ENCODE measurements around the gene CINP.

The CINP gene

DNA sequence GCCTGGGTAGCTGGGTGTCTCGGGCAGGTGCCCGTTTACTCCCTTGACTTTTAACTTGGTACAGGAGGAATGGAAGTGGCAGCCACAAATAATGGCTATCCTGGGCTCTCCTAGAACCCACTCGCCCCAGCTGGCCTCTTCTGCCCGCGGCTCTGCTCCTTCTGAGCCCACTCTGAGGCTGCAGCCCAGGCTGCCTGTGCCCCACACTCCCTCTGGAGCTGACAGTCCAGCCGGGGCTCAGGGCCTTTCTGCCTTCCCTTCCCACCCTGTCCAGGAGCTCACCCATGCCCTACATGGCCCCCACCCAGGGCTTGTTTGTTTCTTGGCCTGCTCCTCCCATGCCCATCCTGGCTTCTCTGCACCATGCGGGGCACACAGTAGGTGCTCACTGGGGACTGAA, 27.5 kb downstream of the CINP start:
- TF ChIP-seq POLR2AphosphoS5 (IDR thresholded peaks at IDR 0.05; ENCODE audit: low read depth, low read length) (no peak), FOXP2 (optimal IDR thresholded peaks at IDR 0.05; ENCODE audit: borderline replicate concordance, extremely low read depth, extremely low read length, insufficient read depth) (no peak), TAF1 (IDR thresholded peaks at IDR 0.05; ENCODE audit: borderline replicate concordance, insufficient read depth, low read length) (no peak), SIN3A (IDR thresholded peaks at IDR 0.05; ENCODE audit: borderline replicate concordance, insufficient read depth, low read length) (no peak)
- TF ChIP-seq, protein P1, sequence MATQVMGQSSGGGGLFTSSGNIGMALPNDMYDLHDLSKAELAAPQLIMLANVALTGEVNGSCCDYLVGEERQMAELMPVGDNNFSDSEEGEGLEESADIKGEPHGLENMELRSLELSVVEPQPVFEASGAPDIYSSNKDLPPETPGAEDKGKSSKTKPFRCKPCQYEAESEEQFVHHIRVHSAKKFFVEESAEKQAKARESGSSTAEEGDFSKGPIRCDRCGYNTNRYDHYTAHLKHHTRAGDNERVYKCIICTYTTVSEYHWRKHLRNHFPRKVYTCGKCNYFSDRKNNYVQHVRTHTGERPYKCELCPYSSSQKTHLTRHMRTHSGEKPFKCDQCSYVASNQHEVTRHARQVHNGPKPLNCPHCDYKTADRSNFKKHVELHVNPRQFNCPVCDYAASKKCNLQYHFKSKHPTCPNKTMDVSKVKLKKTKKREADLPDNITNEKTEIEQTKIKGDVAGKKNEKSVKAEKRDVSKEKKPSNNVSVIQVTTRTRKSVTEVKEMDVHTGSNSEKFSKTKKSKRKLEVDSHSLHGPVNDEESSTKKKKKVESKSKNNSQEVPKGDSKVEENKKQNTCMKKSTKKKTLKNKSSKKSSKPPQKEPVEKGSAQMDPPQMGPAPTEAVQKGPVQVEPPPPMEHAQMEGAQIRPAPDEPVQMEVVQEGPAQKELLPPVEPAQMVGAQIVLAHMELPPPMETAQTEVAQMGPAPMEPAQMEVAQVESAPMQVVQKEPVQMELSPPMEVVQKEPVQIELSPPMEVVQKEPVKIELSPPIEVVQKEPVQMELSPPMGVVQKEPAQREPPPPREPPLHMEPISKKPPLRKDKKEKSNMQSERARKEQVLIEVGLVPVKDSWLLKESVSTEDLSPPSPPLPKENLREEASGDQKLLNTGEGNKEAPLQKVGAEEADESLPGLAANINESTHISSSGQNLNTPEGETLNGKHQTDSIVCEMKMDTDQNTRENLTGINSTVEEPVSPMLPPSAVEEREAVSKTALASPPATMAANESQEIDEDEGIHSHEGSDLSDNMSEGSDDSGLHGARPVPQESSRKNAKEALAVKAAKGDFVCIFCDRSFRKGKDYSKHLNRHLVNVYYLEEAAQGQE (IDR thresholded peaks at IDR 0.05; ENCODE audit: insufficient read depth in 1 of 2, low read depth in 2 of 2, low read length in 2 of 2): no peak

DNA sequence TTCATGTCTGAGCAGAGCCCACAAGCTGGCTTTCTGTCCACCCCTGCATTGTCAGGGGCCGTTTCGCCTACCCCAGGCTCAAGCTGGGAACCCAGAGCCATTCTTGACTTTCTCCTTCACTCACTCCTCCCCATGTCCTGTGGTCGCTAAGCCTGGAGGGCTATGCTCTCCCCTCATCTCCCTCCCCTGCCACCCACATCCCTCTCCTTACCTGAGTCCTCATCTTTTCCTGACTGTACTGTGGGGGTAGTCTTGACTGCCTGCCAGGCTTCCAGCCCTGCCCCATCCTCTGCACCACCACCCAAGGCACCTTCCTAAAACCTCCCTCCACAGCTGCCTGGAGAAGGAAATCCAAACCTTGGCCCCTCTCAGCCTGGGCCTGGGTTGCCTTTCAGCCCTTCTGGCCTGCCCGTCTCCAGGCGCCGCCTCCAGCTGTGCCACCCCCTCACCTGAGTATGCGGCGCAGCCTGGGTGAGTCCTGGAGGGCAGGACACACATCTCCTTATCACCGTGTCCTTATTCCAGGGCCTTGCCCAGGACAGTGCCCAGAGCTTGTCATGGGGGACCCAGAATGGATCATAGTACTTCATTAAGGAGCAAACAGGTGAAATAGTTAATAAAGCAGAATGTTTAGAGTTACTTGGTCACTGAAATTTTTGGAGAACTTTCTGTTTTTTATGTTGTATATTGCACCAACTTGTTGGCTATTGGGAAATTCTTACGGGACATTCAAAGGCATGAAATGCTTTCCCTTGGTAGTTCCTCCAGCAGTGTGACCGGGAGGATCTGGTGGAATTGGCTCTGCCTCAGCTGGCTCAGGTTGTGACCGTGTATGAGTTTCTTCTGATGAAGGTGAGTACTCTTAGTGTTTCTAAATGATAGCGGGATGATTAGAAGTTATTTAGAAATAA, 28.6 kb downstream of the CINP start:
- TF ChIP-seq TAF1 (IDR thresholded peaks at IDR 0.05; ENCODE audit: borderline replicate concordance, insufficient read depth, low read length) (no peak), SIN3A (IDR thresholded peaks at IDR 0.05; ENCODE audit: borderline replicate concordance, insufficient read depth, low read length) (no peak), FOXP2 (optimal IDR thresholded peaks at IDR 0.05; ENCODE audit: borderline replicate concordance, extremely low read depth, extremely low read length, insufficient read depth) (no peak), POLR2AphosphoS5 (IDR thresholded peaks at IDR 0.05; ENCODE audit: low read depth, low read length) (no peak)
- TF ChIP-seq, protein P1 (IDR thresholded peaks at IDR 0.05; ENCODE audit: insufficient read depth in 1 of 2, low read depth in 2 of 2, low read length in 2 of 2): no peak

- no peak for TF ChIP-seq FOXP2 (optimal IDR thresholded peaks at IDR 0.05; ENCODE audit: borderline replicate concordance, extremely low read depth, extremely low read length, insufficient read depth)
- no peak for TF ChIP-seq TAF1 (IDR thresholded peaks at IDR 0.05; ENCODE audit: borderline replicate concordance, insufficient read depth, low read length)
- no peak for TF ChIP-seq SIN3A (IDR thresholded peaks at IDR 0.05; ENCODE audit: borderline replicate concordance, insufficient read depth, low read length)
- no peak for TF ChIP-seq POLR2AphosphoS5 (IDR thresholded peaks at IDR 0.05; ENCODE audit: low read depth, low read length)
- TF ChIP-seq, protein P1 (IDR thresholded peaks at IDR 0.05; ENCODE audit: insufficient read depth in 1 of 2, low read depth in 2 of 2, low read length in 2 of 2): no peak
Observed at GRCh38 chr14:102333390-102333789, 29.3 kb downstream of the CINP start.

DNA sequence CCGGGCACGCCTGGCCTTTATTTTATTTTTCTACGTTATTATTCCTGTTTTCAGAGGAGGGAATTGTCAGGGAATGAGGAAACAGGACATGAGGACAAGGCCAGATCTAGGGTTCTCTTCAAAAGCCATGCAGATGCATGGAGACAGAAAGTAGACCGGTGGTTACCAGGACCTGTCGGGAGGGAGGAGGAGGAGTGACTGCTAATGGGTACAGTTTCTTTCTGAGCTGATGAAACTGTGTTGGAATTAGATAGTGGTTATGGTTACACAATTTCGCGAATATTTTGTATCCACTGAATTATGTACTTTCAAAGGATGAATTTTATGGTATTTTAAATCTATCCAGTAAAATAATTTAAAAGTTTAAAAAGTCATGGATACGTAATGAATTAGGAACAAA, 31.9 kb downstream of the CINP start:
- TF ChIP-seq, protein P1 (IDR thresholded peaks at IDR 0.05; ENCODE audit: insufficient read depth in 1 of 2, low read depth in 2 of 2, low read length in 2 of 2): no peak

Data from PFSK-1 (cell line).